ENCODE results near the gene RASSF8. TPM values are rescaled to one million over a fixed set of nuclear protein-coding genes. Genes with fewer than 3 reads are reported as not detected.

Gene RASSF8
- total and polyA plus RNA-seq, 2 of the 8 experiments (the other 6 are each of a cell fraction or from before 2014, with no cell fraction given) = 6.4 to 46.7 TPM

GRCh38 chr12:25935355-25936144 is 22.9 kb upstream of the RASSF8 start (continued):
- no peak for TF ChIP-seq RXRA (IDR thresholded peaks at IDR 0.05; ENCODE audit: insufficient read depth, low read depth, low read length)
